HepG2 (cell line): Measurements from ENCODE around the gene FAM228B. TPM values are rescaled to one million over a fixed set of nuclear protein-coding genes. Genes with fewer than 3 reads are reported as not detected.
A peak's percentile ranks its signal among the peaks of the same experiment; 100 is the strongest.

Experiments
- ASH2L ChIP-seq: fragments of 300-600, 200-600 bp; sonication (generic); IDR thresholded peaks from 2 replicates; pipeline ENCODE4 v1.7.0; 2017; ENCODE audit warnings: low read depth, mild to moderate bottlenecking, moderate library complexity, mixed read lengths, low read length; ENCODE audit not compliant: insufficient read length
- BATF2 ChIP-seq: sonication (generic); formaldehyde crosslinking; IDR thresholded peaks from 2 replicates; pipeline ENCODE4 v1.8.0; 2022; ENCODE audit warnings: mild to moderate bottlenecking, missing genetic modification reagents, moderate library complexity
- CERS6 ChIP-seq: sonication (generic); formaldehyde crosslinking; IDR thresholded peaks from 2 replicates; pipeline ENCODE4 v1.5.0; 2020; ENCODE audit warnings: missing genetic modification reagents
- CREB3 ChIP-seq: sonication (generic); formaldehyde crosslinking; IDR thresholded peaks from 2 replicates; pipeline ENCODE4 v1.5.0; 2020; ENCODE audit warnings: missing genetic modification reagents
- EEA1 ChIP-seq: sonication (generic); formaldehyde crosslinking; IDR thresholded peaks from 2 replicates; pipeline ENCODE4 v1.5.1; 2020; ENCODE audit warnings: mild to moderate bottlenecking, missing genetic modification reagents, borderline replicate concordance
- ESRRA ChIP-seq: sonication (generic); formaldehyde crosslinking; IDR thresholded peaks from 2 replicates; pipeline ENCODE4 v1.5.1; 2020; ENCODE audit warnings: mild to moderate bottlenecking, low read depth, missing genetic modification reagents
- FOXC1 ChIP-seq: sonication (generic); formaldehyde crosslinking; IDR thresholded peaks from 2 replicates; pipeline ENCODE4 v1.8.0; 2022; ENCODE audit warnings: mild to moderate bottlenecking, missing genetic modification reagents, borderline replicate concordance
- HMGXB4 ChIP-seq, 2 experiments: sonication (generic) in 1 of 2; formaldehyde crosslinking in 1 of 2; IDR thresholded peaks; 2 replicates each; pipeline versions ENCODE4 v1.4.0 to v1.6.1; 2018 to 2020; ENCODE audit warnings: missing genetic modification reagents in 2 of 2, borderline replicate concordance in 1 of 2, low read depth in 1 of 2, mild to moderate bottlenecking in 1 of 2, missing biosample characterization in 1 of 2
- JDP2 ChIP-seq: sonication (generic); formaldehyde crosslinking; IDR thresholded peaks from 2 replicates; pipeline ENCODE4 v1.8.1; 2022; ENCODE audit warnings: missing genetic modification reagents, borderline replicate concordance
- NBN ChIP-seq: fragments of 450-650 bp; conservative IDR thresholded peaks from 2 replicates; pipeline ENCODE4 v1.6.1; 2017
- NFE2L1 ChIP-seq: sonication (generic); formaldehyde crosslinking; IDR thresholded peaks from 2 replicates; pipeline ENCODE4 v1.4.0; 2020; ENCODE audit warnings: missing genetic modification reagents, mild to moderate bottlenecking, borderline replicate concordance
- RARG ChIP-seq: sonication (generic); formaldehyde crosslinking; IDR thresholded peaks from 2 replicates; pipeline ENCODE4 v1.4.0; 2020; ENCODE audit warnings: low read depth, mild to moderate bottlenecking, missing genetic modification reagents
- RBM39 ChIP-seq: fragments of 200-400 bp; formaldehyde crosslinking; IDR thresholded peaks from one replicate; pipeline ENCODE4 v1.6.1; 2018; ENCODE audit warnings: antibody characterized with exemption, mild to moderate bottlenecking, low read depth, low read length; ENCODE audit not compliant: poor library complexity, severe bottlenecking
- SKIL ChIP-seq: sonication (generic); formaldehyde crosslinking; IDR thresholded peaks from 2 replicates; pipeline ENCODE4 v1.8.0; 2022; ENCODE audit warnings: missing genetic modification reagents, mild to moderate bottlenecking, moderate library complexity, borderline replicate concordance
- SMYD3 ChIP-seq: sonication (generic); formaldehyde crosslinking; IDR thresholded peaks from 2 replicates; pipeline ENCODE4 v1.8.1; 2023; ENCODE audit warnings: mild to moderate bottlenecking, missing genetic modification reagents
- ZFP36L2 ChIP-seq: sonication (generic); formaldehyde crosslinking; IDR thresholded peaks from 2 replicates; pipeline ENCODE4 v1.4.0; 2020; ENCODE audit warnings: missing genetic modification reagents
- ZMYM2 ChIP-seq: sonication (generic); formaldehyde crosslinking; IDR thresholded peaks from 2 replicates; pipeline ENCODE4 v1.8.0; 2022; ENCODE audit warnings: mild to moderate bottlenecking, missing genetic modification reagents
- ZMYM3 ChIP-seq: sonication (generic); formaldehyde crosslinking; IDR thresholded peaks from 2 replicates; pipeline ENCODE4 v1.5.1; 2020; ENCODE audit warnings: mild to moderate bottlenecking, missing genetic modification reagents
- ZNF367 ChIP-seq: sonication (generic); formaldehyde crosslinking; IDR thresholded peaks from 2 replicates; pipeline ENCODE4 v1.4.0; 2020; ENCODE audit warnings: missing genetic modification reagents, borderline replicate concordance
- ZNF547 ChIP-seq: sonication (generic); formaldehyde crosslinking; IDR thresholded peaks from 2 replicates; pipeline ENCODE4 v1.5.1; 2020; ENCODE audit warnings: mild to moderate bottlenecking, missing genetic modification reagents
- ZNF577 ChIP-seq: sonication (generic); formaldehyde crosslinking; IDR thresholded peaks from 2 replicates; pipeline ENCODE4 v1.4.0; 2020; ENCODE audit warnings: mild to moderate bottlenecking, low read depth, missing genetic modification reagents, borderline replicate concordance
- ZNF589 ChIP-seq: sonication (generic); formaldehyde crosslinking; conservative IDR thresholded peaks from 2 replicates; pipeline ENCODE4 v1.8.0; 2022; ENCODE audit warnings: mild to moderate bottlenecking, moderate library complexity, missing genetic modification reagents
- polyA plus RNA-seq, 8 experiments: library from polyadenylated mRNA; depleted of rRNA in 3 of 8; stranded (reverse) in 7 of 8; unstranded in 1 of 8; fragments of >200 nt; fragmentation: Illumina TruSeq in 4 of 8; extraction: Trizol in 4 of 8; gene quantifications; 2 replicates each; pipeline versions ENCODE4 v1.2.1 to v1.2.3, GENCODE V29; 2011 to 2016; ENCODE audit warnings: low read depth in 4 of 8, missing spikeins in 1 of 8, mixed read lengths in 1 of 8; ENCODE audit not compliant: insufficient read depth in 1 of 8
- total RNA-seq, 5 experiments: library from RNA; depleted of rRNA; stranded (reverse); fragments of >200 nt; fragmentation: Illumina TruSeq; extraction: Trizol; gene quantifications; 2 replicates each; pipeline ENCODE4 v1.2.3, GENCODE V29; 2016; ENCODE audit warnings: low read depth in 1 of 5

Gene FAM228B
- total and polyA plus RNA-seq, 2 of the 13 experiments (the other 11 are each of a cell fraction or from before 2014, with no cell fraction given) = 0.79 to 1.1 TPM

GRCh38 chr2:24123195-24123921, at the start of gene FAM228B, which contains the start of gene PFN4 (continued):
- 0 out of 2 replicates have a peak, but pooled peaks have one; percentile 15 for TF ChIP-seq ZNF367 (CRISPR knock-in tag)
- TF ChIP-seq HMGXB4 (CRISPR knock-in tag; IDR thresholded peaks at IDR 0.05; ENCODE audit: borderline replicate concordance in 1 of 2, low read depth in 1 of 2) = peak; percentile 73 to 97
- TF ChIP-seq ZNF547 = peak; percentile 89
- no peak for TF ChIP-seq CERS6 (CRISPR knock-in tag)
- no peak for TF ChIP-seq ZNF577 (CRISPR knock-in tag)
- peak; percentile 63; the same call in 1 of the 2 replicates for TF ChIP-seq NFE2L1 (CRISPR knock-in tag)
- TF ChIP-seq SKIL = no peak
- TF ChIP-seq CREB3 = peak; percentile 53; the same call in 1 of the 2 replicates
- TF ChIP-seq RARG (CRISPR knock-in tag) = no peak
- TF ChIP-seq ZMYM2 (CRISPR knock-in tag) = peak; percentile 89
- no peak for TF ChIP-seq JDP2 (CRISPR knock-in tag)
- TF ChIP-seq NBN = no peak
- peak; percentile 11; the same call in 1 of the 2 replicates for TF ChIP-seq ESRRA (CRISPR knock-in tag)
- no peak for TF ChIP-seq ZMYM3 (CRISPR knock-in tag)
- peak; percentile 59; the same call in 1 of the 2 replicates for TF ChIP-seq FOXC1 (CRISPR knock-in tag)
- peak; percentile 42 for TF ChIP-seq RBM39
- TF ChIP-seq ZNF589 (CRISPR knock-in tag) = 0 out of 2 replicates have a peak, but pooled peaks have one; percentile 59
- no peak for TF ChIP-seq ZFP36L2 (CRISPR knock-in tag)
- peak; percentile 83 for TF ChIP-seq ASH2L
- 0 out of 2 replicates have a peak, but pooled peaks have one; percentile 29 for TF ChIP-seq SMYD3 (CRISPR knock-in tag)
- TF ChIP-seq EEA1 (CRISPR knock-in tag) = peak; percentile 61; the same call in 1 of the 2 replicates
- peak; percentile 43; the same call in 1 of the 2 replicates for TF ChIP-seq BATF2 (CRISPR knock-in tag)
